PFSK-1 (cell line): ENCODE measurements around the gene SETD1A.

Experiments used
- POLR2AphosphoS5 ChIP-seq: IDR thresholded peaks from 2 replicates; pipeline ENCODE4 v1.6.1; 2012; ENCODE audit warnings: low read depth, mild to moderate bottlenecking, control low read depth, low read length, moderate library complexity
- SIN3A ChIP-seq: IDR thresholded peaks from 2 replicates; pipeline ENCODE4 v1.6.1; 2012; ENCODE audit warnings: mild to moderate bottlenecking, low read length, moderate library complexity, borderline replicate concordance; ENCODE audit not compliant: insufficient read depth
- TAF1 ChIP-seq: IDR thresholded peaks from 2 replicates; pipeline ENCODE4 v1.6.1; 2012; ENCODE audit warnings: low read length, control low read depth, borderline replicate concordance; ENCODE audit not compliant: insufficient read depth
- TF ChIP-seq, protein P1 (sequence below), 2 experiments: IDR thresholded peaks; 2 replicates each; pipeline versions ENCODE4 v1.6.1 to v1.8.0; 2011 to 2012; ENCODE audit warnings: low read depth in 2 of 2, low read length in 2 of 2, control low read depth in 1 of 2, inconsistent platforms in 1 of 2, mild to moderate bottlenecking in 1 of 2, moderate library complexity in 1 of 2; ENCODE audit not compliant: insufficient read depth in 1 of 2

GRCh38 chr16:30987581-30988190 lies 30.1 kb downstream of the SETD1A start:
- TF ChIP-seq TAF1 (no peak), POLR2AphosphoS5 (no peak), SIN3A (no peak)
- TF ChIP-seq, protein P1, sequence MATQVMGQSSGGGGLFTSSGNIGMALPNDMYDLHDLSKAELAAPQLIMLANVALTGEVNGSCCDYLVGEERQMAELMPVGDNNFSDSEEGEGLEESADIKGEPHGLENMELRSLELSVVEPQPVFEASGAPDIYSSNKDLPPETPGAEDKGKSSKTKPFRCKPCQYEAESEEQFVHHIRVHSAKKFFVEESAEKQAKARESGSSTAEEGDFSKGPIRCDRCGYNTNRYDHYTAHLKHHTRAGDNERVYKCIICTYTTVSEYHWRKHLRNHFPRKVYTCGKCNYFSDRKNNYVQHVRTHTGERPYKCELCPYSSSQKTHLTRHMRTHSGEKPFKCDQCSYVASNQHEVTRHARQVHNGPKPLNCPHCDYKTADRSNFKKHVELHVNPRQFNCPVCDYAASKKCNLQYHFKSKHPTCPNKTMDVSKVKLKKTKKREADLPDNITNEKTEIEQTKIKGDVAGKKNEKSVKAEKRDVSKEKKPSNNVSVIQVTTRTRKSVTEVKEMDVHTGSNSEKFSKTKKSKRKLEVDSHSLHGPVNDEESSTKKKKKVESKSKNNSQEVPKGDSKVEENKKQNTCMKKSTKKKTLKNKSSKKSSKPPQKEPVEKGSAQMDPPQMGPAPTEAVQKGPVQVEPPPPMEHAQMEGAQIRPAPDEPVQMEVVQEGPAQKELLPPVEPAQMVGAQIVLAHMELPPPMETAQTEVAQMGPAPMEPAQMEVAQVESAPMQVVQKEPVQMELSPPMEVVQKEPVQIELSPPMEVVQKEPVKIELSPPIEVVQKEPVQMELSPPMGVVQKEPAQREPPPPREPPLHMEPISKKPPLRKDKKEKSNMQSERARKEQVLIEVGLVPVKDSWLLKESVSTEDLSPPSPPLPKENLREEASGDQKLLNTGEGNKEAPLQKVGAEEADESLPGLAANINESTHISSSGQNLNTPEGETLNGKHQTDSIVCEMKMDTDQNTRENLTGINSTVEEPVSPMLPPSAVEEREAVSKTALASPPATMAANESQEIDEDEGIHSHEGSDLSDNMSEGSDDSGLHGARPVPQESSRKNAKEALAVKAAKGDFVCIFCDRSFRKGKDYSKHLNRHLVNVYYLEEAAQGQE (IDR thresholded peaks at IDR 0.05; ENCODE audit: insufficient read depth in 1 of 2, low read depth in 2 of 2, low read length in 2 of 2) = no peak
